ENCODE data around the gene MOB3B.
A peak's percentile ranks its signal among the peaks of the same experiment; 100 is the strongest.
"Not testable (repeated sequence)": the region's sequence is repeated elsewhere in the genome, so short reads cannot be mapped to it uniquely, and the experiment has no call there.

MOB3B gene

DNA sequence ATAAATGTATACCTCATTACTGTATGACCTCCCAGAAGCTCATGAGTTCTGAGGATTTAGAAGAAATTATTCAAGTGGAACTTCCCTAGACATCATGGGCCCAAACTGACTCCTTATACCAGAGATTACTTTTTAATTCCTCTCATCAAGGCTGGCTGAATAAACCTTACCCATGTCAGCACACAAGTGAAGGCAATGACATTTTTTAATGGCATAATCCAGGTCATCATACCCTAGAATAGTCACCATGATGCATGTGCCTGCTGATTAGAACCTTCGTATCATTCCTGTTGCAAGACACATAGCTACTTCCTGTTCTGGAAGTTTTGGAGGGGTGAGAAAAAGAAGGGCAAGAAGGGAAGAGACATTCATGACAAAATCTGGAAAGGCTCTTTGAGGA is 55.3 kb downstream of the MOB3B start:
- DNase-seq (ENCODE audit: low spot score) = peak; percentile 10

DNA sequence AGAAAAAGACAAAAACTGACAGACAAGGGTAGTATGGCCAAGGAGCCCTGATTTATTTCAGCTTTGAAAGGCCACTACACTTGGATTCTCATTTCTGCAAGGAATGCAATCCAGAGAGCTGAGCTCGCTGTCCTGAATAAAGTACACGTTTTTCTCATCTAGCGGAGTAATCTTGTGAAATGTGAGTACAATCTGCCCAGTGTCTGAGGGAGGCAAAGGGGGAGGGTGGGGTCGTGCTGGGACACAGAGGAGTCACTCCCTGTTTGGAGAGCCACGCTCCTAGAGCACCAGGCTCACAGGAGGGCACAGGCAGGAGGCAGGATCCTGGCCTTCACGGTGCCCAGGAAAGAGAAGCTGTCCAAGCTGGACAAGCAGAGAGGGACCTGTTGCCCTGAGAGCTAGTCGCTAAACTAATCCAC is 56.5 kb downstream of the MOB3B start:
- no peak for DNase-seq (ENCODE audit: low spot score)

DNA sequence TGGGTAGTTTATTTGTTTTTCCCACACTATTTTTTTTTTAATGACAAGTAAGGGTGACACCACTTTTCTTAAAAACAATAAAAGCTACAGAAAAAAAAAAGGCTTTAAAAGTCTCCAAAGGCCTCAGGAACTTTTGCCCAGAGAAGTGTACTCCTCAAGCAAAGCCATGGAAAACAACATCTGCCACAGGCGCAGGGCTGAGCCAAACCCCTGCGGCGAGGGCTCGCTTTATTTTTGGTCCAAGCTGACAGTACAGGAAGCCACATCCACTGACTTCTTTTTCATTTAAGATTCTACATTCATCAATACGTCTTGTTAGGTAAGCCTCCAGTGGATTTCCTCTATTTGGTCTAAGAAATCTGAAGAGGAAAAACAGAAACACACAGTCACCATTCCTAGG is 57.4 kb downstream of the MOB3B start:
- no peak for DNase-seq (ENCODE audit: low spot score)

DNA sequence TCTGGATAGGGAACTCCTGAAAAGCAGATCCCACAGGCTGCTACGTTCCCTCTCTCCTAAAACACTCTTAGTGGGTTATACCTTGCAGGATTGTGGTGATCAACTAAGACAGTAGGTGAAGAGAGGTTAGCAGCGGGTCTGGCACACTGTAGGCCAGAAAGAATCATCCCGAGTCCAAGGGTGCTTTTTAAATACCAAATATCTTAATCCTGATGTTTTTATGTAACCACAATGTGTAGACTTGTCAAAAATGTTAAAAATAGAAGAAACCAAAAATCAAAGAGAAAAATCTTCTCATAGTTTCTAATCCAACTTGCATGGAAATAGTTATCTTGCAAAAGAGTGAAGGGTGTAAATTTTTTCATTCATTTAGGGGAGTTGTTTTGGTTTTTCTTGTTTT is 57.8 kb downstream of the MOB3B start:
- no peak for DNase-seq (ENCODE audit: low spot score)

DNA sequence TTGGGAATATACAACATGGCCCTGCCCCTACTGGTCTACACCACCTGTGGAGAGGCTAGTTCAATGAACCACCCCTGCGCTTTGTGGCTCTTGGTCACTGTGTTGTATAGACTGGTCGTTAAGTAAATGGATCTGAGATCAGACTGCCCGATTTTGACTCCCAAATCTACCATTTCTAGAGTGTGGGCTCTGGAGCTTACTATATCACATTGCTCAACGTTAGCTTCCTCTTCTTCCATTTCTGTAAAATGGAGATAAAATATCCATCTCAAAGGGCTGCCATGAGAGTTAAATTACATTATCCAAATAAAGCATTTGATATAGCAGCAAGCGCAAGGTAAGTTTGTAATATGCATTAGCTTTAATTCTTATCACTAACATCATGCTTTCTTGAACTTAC is 58.2 kb downstream of the MOB3B start:
- DNase-seq (ENCODE audit: low spot score) = no peak

DNA sequence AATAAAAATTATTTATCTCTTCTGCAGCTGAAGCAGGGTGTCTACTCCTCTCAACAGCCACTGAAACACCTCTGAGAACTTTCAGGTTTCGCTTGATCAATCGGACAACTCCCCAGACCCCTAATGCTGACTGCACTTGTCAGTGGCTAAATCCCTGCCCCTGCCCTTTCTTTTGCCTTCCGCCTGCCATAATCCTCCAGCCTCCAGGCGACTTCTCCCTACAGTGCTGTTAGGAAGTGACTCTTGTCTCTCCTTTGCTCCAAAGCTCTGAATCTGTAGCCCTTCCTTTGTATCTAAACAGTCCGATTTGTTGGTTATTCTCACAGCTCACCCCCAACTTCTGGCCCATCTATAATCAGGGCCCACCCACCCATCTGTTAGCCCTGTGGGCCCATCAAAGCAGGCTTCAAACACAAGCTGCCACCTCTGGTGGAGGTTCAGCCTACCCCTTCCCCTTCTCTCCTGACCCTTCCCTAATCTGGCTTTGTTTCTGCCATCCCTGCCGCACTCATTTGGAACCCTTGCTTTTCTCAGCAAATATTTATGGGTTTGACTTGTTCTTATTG is 59.2 kb downstream of the MOB3B start:
- DNase-seq (ENCODE audit: low spot score) = no peak

DNA sequence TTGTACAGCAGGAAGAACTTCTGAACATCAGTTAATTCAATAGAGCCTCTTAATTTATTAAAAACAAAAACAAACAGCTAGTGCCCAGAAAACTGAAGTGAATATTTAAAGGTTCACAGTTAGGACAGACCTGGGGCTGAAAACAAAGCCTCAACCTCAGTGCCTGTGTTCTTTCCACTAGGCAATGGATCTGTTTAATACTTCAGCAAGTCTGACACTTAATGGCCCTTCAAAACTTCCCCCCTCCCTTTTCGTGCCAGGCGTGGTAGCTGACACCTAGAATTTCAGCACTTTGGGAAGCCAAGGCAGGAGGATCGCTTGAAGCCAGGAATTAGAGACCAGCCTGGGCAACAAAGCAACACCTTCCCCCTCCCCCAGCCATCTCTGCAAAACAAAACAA is 60.1 kb downstream of the MOB3B start:
- no peak for DNase-seq (ENCODE audit: low spot score)

DNA sequence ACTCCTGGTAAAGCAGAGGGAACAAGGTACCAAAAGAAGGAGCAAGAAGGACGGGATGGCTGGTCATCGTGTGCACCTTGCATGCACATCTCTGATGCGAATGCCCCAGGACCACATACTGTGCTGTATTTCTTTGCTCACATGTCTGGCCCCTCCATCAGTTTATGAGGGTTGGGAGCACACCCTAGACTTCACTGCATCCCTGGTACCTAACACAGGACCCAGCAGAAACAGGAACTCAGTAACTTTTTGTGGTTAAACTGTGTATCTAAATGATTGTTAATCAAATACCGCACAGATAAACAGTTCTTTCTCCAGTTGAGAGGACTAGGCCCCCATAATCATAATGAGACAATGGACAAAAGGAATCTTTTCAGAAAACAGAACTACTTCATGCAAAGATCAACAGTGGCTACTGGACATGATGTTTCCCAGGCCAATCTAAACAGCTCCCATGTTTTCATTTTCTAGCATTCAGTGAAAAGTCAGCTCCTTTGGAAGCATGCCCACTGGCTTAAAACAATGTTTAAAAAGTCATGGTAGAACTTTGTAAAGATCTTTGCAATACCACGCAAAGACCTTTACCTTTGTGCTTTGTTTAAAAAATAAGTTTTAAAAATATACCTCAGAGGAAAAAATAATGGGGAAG is 61.0 kb downstream of the MOB3B start:
- DNase-seq (ENCODE audit: low spot score) = no peak

DNA sequence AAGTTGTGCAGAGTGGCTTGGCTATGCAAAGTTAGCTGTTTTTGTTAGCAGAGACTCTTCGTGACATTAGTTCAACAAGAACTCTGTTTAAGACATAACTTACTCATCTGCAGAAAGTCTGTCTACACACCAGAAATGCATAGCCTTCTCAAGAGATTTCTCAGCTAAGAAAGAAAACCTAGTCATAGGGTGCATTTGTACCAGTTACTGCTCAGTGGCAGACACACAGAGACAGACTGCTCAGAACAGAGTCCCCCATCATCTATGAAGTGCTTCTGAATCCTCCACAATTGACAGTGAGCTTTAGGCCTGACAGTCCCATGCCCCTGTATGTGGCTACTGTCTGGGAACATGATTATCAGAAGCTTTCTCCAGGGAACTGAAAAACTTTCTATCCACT is 61.6 kb downstream of the MOB3B start:
- no peak for DNase-seq (ENCODE audit: low spot score)

DNA sequence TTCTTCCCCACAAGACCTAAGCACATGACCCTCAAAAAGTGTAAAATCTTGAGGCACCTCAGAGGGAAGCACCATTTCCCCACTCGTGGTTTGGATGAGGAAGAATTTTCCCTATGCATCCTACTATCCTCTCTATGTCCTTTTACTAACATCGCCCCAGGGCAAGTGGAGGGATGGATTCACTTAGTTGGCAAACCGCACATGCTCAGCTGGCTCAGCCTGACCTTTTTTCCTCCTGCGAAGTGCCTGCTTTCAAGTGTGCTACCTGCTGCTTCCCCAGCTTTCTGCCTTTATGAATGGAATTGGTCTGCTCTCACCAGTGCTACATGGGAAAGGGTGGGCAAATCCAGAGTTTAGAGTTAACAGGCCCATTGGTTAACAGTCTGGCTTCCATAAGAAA is 62.1 kb downstream of the MOB3B start:
- no peak for DNase-seq (ENCODE audit: low spot score)

DNA sequence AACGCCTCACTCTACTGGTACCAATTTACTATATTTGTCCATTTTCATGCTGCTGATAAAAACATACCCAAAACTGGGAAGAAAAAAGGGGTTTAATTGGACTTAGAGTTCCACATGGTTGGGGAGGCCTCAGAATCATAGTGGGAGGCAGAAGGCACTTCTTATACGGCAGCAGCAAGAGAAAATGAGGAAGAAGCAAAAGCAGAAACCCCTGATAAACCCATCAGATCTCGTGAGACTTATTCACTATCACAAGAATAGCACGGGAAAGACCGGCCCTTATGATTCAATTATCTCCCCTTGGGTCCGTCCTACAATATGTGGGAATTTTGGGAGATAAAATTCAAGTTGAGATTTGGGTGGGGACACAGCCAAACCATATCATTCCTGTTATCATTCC is 63.1 kb downstream of the MOB3B start:
- DNase-seq (ENCODE audit: low spot score) = not testable (repeated sequence)

DNA sequence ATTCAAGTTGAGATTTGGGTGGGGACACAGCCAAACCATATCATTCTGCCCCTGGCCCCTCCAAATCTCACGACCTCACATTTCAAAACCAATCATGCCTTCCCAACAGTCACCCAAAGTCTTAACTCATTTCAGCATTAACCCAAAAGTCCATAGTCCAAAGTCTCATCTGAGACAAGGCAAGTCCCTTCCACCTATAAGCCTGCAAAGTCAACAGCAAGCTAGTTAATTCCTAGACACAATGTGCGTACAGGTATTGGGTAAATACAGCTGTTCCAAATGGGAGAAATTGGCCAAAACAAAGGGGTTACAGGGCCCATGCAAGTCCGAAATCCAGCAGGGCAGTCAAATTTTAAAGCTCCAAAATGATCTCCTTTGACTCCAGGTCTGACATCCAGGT is 64.7 kb downstream of the MOB3B start:
- not testable (repeated sequence) for DNase-seq (ENCODE audit: low spot score)

DNA sequence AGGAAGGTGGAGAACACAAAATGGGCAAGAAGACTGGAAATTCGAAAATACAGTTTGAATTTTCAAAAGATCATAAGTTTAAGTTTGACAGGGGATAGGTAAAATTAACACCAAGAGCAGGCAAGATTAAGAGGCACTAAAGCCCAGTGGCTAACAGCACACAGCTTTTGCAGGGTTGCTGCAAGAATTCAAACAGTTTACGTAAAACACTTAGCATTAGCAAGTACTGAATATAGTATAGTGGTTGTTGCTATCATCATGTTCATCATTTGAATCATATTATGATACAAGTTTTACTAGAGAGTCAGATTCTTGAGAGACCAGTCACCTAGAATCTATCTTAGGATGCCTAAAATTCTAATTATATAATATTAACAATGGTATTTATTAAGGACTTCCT is 66.8 kb downstream of the MOB3B start:
- no peak for DNase-seq (ENCODE audit: low spot score)

DNA sequence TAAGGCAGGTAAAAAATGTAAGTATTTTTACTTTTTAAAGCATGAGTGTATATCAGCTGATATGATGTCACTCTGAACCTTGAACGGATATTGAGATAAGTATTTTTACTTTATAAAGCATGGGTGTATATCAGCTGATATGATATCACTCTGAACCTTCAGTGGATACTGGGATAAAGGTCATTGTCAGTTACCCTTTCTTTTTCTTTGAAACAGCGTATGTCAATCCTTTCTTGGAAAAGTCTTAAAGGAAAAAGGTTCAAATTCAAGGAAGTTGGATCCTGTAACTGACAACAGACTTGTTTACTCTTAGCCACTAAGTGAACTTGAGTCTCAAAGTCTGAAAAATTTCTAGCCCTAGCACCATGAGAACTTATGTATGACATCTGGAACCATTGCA is 67.2 kb downstream of the MOB3B start:
- DNase-seq (ENCODE audit: low spot score) = no peak

DNA sequence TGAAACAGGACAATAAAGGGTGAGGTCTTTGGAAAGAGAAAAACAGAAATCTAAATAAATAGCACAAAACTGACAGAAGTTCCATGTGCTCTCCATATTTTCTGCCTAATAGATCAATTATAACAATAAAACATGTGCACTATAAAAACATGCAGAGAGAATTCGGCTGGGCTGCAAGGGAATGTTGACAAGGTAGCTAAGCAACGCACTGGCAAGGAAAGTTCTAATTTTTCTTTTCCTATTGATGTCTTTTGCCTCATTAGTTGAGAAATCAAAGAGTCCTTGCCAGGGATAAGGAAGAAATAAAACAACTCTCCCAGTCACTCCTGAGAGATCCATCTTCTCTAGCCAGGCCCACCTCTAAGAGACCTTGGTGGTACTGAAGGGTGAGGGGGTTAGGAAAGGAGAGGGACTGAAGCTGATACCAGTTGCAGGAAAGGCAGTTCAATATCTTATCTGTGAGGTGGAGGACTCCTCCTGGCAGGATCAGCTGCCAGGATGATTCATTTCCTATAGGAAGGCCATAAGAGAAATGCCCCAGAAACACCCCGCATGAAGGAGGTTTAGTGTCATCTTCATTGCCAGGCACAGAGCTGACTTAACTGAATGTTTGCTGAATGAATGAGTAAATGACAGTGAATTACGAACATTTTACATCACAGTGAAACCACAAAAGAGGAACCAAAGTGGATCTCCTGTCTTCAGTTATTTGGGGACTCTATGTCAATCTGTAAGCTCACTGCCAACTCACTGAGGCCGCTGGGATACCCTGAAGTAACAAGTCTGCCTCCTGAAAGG is 69.2 kb downstream of the MOB3B start:
- DNase-seq (ENCODE audit: low spot score) = peak; percentile 23

DNA sequence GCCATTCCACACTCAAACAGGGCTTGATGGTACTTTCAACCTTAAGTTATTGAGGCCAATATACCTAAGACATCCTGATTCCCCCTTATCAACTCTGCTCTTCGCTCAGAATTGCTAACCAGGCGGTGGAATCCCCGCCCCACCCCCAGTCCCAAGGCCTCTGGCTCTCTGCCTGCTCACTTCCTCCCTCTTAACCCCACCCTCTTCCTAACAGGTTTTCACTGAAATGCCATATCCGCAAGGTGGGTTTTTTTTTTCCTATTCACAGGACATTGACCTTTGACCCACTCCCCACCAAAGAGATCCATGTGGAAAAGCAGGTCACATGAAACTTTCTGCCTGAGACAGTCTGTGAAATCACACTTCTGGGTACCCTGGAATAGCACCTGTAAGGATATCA is 72.2 kb downstream of the MOB3B start:
- DNase-seq (ENCODE audit: low spot score) = no peak

DNA sequence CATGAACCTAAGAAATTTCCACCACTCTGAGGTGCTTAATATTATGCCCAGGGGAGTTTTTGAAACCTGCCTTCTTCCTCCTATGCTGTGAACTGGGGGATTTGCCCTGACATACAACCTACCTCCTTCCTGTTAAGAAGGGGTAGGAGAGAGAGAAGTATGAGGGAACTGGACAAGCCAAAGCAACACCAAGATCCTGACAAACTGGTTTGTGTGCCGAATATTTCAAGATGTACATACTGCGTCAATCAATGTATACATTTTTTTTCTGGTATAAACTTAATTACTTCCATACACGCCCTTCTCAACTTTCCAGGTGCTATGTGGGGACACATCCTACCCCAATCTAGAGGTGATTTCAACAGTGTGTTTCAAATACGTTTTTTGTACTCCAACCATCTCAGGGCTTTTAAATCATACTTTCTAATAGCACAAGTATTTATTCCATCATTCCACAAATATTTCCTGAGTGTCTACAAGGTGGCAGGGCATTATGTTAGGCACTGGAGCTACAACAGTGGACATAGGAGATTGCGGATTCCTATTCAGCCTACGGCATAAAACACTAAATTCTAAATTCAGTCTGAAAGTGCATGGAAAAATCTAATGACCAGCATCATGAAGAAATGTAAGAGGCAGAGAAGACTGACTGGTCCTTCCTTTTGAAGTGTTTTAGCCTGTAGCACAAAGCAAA is 75.6 kb downstream of the MOB3B start:
- DNase-seq (ENCODE audit: low spot score) = no peak

DNA sequence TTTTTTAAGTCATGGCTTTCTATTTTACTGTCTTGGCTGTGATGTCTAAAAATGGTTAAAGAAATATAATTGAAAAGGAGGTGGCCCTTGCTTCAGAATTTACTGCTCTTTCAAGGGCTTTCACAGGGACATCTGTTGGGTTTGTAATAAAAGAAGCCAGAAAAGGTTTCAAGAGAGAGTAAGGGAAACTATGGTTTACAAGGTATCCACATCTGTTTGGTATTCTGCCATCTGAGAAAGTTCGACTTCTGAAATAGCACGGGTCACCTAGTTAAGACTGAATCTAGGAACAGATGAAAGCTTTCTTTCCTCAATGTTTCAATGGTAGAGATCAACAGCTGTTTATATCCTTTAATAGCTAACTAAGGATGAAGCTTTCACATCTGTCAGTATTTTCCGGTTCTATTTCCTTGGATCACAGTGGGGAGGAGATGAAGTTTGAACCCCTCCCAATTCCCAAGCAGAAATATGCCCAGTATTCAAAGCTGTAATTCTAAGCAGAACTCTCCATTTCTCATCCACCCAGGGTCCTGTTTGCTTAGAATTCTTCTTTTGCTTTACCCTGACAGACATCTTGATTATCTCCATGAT is 78.3 kb downstream of the MOB3B start:
- DNase-seq (ENCODE audit: low spot score) = no peak

DNA sequence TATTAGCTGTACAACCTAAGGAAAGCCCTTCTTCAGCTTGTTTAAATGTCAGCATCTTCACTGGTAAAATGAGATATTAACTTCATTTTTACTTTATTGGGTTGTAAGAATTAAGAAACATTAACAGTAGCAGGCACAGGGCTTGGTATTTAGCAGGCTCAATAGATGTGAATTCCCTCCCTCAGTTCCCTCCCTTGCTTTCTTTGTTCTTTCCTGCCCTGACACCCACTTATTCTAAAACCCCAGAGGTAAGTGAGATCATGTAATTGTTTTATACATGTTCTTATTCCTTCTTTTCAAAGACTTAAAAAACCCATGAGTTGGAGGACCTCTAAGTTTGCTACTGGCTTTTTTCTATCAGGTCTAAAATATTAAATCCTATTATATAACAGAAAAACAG is 78.9 kb downstream of the MOB3B start:
- DNase-seq (ENCODE audit: low spot score) = no peak

DNA sequence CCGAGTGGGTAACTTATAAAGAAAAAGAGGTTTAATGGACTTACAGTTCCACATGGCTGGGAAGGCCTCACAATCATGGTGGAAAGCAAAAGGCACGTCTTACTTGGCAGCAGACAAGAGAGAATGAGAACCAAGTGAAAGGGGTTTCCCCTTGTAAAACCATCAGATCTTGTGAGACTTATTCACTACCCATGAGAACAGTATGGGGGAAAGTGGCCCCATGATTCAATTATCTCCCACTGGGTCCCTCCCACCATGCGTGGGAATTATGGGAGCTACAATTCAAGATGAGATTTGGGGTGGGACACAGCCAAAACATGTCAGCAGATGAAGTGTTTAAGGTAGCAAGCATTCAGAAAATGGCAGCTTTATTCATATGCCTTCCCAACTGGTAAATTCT is 81.3 kb downstream of the MOB3B start:
- not testable (repeated sequence) for DNase-seq (ENCODE audit: low spot score)

DNA sequence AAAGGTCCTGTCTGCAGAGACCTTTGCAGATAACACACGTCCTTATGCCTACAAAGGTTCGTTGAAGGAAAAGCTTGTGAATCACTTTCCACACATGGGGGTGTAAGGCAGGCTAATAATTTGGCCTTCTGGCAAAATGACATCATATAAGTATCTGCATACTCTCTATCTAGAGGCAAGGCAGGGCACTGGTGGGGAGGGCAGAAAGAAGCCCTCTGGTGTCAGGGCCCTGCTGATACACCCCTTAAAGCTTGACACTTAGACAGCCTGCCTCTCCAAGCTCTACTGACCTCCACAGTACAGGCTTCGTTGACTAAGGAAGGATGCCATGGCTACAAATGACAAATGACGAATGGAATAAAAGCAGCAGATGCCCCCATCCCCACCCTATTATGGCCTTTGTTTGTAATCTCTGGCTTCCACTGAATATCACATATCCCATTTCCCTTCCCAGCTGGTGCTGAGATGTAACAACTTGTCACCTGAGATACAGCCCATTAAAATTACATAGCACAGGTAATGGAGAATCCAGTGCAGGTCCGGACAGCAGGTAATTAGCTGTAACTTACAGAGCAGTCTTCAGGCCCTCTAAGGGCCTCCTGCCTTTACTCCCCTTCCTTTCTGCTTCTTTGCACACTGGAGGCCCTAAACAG is 82.5 kb downstream of the MOB3B start:
- no peak for DNase-seq (ENCODE audit: low spot score)

DNA sequence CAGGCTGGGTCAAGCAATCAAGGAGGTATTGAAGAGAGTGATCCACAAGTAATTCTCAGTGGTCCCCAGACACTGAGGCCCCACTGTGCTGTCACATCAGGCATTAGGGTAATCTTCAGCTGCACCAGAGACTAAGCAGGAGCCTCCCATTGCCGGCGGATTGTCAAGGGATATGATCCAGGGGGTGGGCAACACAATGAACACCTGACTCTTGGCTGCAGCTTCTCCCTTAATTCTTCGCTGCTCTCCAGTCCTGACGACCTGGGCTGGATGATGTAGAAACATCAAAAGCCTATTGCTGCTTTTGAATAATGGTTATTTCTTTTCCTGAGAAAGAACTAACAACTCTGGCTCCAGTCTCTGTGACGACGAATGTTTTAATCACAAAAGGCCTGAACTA is 83.9 kb downstream of the MOB3B start:
- DNase-seq (ENCODE audit: low spot score) = no peak

Measured in kidney tubule cell (primary cell).